Testis (tissue), 3 donors: Measurements from ENCODE around the gene HAO1. TPM values are rescaled to one million over a fixed set of nuclear protein-coding genes. Genes with fewer than 3 reads are reported as not detected.

ENCODE experiments used
- DNase-seq: peaks from one replicate; pipeline ENCODE4 v3.0.0-alpha.2; 2019
- H3K27ac ChIP-seq, 2 donors: fragments of 200-600 bp; sonication (generic); one replicate each; pipeline ENCODE4 v1.5.1; 2019
- H3K27me3 ChIP-seq: fragments of 200-600 bp; sonication (generic); one replicate; pipeline ENCODE4 v1.5.1; 2019
- H3K36me3 ChIP-seq: fragments of 200-600 bp; sonication (generic); one replicate; pipeline ENCODE4 v1.5.1; 2017; ENCODE audit warnings: low read depth; ENCODE audit errors: missing control alignments
- H3K4me1 ChIP-seq: fragments of 200-600 bp; sonication (generic); one replicate; pipeline ENCODE4 v1.5.1; 2019
- H3K4me3 ChIP-seq, 2 donors: fragments of 200-600 bp; sonication (generic); one replicate each; pipeline ENCODE4 v1.5.1; 2017 to 2019
- H3K9me3 ChIP-seq: fragments of 200-600 bp; sonication (generic); one replicate; pipeline ENCODE4 v1.5.1; 2017
- POLR2A ChIP-seq: fragments of 450-650 bp; IDR thresholded peaks from one replicate; pipeline ENCODE4 v1.6.1; 2017; ENCODE audit warnings: antibody characterized with exemption, mild to moderate bottlenecking, moderate library complexity
- WGBS, 2 donors: methylation state at CpG; one replicate each; pipeline ENCODE4 v1.1.5; 2018; 5-methylcytosine and 5-hydroxymethylcytosine counted together
- intact Hi-C: fragments of 100-400 bp; cut with DNase I; formaldehyde crosslinking; loops from one replicate; pipeline ENCODE4 v1.15.1; 2023; ENCODE audit warnings: low total_unique reads
- polyA plus RNA-seq: library from polyadenylated mRNA; stranded (reverse); fragments of 350-450 nt; fragmentation: Illumina TruSeq; extraction: RNeasy Lipid Tissue Mini Kit (QIAGEN cat#74804); gene quantifications from one replicate; pipeline ENCODE4 v1.2.3, GENCODE V29; 2014; ENCODE audit warnings: low read depth, low replicate concordance; ENCODE audit not compliant: insufficient read depth
- total RNA-seq, 2 donors: library from RNA; depleted of rRNA; stranded (reverse); fragments of >200 nt; gene quantifications; one replicate each; pipeline ENCODE4 v1.2.3, GENCODE V29; 2016
- TF ChIP-seq, protein P1 (sequence below), 3 experiments: fragments of 450-650 bp in 2 of 3; fragments of 200-600 bp in 1 of 3; sonication (generic) in 1 of 3; IDR thresholded peaks; one replicate each; pipeline ENCODE4 v1.5.1; 2016 to 2019; ENCODE audit warnings: antibody characterized with exemption in 3 of 3, mild to moderate bottlenecking in 2 of 3, moderate library complexity in 1 of 3

HAO1 gene
- total and polyA plus RNA-seq, 3 donors from 2014 or later = 0.16 TPM; not detected in 2

DNA sequence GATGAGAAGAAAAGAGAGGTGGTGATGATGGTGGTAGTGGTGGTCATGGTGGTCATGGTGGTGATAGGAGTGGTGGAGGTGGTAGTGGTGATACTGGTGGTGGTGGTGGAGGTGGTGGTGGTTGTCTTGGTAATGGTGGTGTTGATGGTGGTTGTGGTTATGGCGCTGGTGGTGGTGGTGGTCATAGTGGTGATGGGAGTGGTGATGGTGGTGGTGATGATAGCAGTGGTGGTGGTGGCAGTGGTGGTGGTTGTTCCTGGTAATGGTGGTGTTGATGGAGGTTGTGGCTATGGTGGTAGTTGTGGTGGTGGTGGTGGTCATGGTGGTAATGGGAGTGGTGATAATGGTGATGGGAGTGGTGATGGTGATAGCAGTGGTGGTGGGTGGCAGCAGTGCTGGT lies 36.8 kb downstream of the HAO1 start:
- Histone ChIP-seq H3K4me3 (no peak overlapping the region), H3K4me1 (no peaks in the 10 kb centered on the region), H3K27me3 (no peaks in the 10 kb centered on the region), H3K9me3 (no peaks in the 10 kb centered on the region), H3K36me3 (no peaks in the 10 kb centered on the region), H3K27ac (no peak overlapping the region)
- intact Hi-C loops = no loop called here
- TF ChIP-seq POLR2A = no peak
- TF ChIP-seq, protein P1, sequence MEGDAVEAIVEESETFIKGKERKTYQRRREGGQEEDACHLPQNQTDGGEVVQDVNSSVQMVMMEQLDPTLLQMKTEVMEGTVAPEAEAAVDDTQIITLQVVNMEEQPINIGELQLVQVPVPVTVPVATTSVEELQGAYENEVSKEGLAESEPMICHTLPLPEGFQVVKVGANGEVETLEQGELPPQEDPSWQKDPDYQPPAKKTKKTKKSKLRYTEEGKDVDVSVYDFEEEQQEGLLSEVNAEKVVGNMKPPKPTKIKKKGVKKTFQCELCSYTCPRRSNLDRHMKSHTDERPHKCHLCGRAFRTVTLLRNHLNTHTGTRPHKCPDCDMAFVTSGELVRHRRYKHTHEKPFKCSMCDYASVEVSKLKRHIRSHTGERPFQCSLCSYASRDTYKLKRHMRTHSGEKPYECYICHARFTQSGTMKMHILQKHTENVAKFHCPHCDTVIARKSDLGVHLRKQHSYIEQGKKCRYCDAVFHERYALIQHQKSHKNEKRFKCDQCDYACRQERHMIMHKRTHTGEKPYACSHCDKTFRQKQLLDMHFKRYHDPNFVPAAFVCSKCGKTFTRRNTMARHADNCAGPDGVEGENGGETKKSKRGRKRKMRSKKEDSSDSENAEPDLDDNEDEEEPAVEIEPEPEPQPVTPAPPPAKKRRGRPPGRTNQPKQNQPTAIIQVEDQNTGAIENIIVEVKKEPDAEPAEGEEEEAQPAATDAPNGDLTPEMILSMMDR (IDR thresholded peaks at IDR 0.05) = no peak
- WGBS, 2 donors = 92 to 100% methylated on average over 1 of the region's 1 CpG
- DNase-seq = no peak

DNA sequence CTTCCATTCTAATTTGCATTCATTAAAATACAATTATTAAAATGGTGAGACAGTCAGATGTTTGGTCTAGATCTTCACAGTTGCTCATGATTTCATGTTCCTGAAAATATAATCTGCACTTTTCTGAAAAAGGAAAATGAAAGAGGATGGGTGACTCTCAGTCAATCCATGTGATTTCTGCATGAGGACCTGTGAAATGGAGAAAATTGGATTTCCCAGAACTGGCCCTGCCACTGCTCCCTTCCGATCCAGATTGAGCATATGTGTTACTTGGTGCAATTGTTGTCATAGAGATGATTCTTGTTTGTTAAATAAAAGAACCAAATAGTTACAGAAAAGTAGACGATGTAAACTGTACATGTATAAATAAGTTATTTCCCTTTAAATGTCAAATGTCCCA lies 37.4 kb downstream of the HAO1 start:
- intact Hi-C loops = no loop called here
- 86 to 89% methylated on average over 2 of the region's 2 CpGs for WGBS, 2 donors
- no peaks in the 10 kb centered on the region for H3K4me1 ChIP-seq
- no peak for DNase-seq
- no peak overlapping the region for H3K27ac ChIP-seq
- no peak overlapping the region for H3K4me3 ChIP-seq
- H3K9me3 ChIP-seq = no peaks in the 10 kb centered on the region
- TF ChIP-seq POLR2A = no peak
- TF ChIP-seq, protein P1 (IDR thresholded peaks at IDR 0.05) = no peak
- H3K36me3 ChIP-seq = no peaks in the 10 kb centered on the region
- no peaks in the 10 kb centered on the region for H3K27me3 ChIP-seq

DNA sequence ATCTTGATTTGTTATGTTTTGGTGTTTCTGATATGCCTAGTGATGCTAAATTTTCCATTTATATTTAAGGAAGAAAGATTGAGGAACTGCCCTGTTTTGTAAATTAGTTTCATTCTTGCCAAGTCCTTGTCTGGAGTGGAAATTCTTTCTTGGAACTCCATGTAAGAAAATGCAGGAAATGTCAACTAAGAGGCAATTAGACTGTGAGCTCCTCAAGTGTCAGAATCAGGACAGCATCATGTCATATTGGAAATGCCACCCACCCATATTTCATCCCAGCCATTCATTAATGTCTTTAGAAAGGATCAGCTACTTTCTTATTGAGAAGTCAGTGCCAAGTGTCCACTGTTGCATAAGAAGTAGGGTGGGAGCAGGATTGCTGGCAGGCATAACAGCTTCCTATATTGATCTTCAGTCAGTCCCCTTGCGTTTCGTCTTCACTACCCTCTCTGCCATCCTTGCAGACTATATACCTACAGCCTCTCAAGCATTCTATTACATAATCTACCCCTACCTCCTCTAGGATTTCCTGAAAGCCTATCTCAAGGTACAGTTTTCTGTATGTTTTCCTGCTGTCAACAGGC lies 42.4 kb downstream of the HAO1 start:
- intact Hi-C loops = no loop called here
- no peaks in the 10 kb centered on the region for H3K27me3 ChIP-seq
- no peaks in the 10 kb centered on the region for H3K9me3 ChIP-seq
- H3K4me1 ChIP-seq = no peaks in the 10 kb centered on the region
- WGBS, 2 donors = 83% methylated on average over 2 of the region's 2 CpGs
- no peak overlapping the region for H3K4me3 ChIP-seq
- TF ChIP-seq, protein P1 (IDR thresholded peaks at IDR 0.05) = no peak
- TF ChIP-seq POLR2A = no peak
- DNase-seq = no peak
- no peaks in the 10 kb centered on the region for H3K36me3 ChIP-seq
- no peak overlapping the region for H3K27ac ChIP-seq

DNA sequence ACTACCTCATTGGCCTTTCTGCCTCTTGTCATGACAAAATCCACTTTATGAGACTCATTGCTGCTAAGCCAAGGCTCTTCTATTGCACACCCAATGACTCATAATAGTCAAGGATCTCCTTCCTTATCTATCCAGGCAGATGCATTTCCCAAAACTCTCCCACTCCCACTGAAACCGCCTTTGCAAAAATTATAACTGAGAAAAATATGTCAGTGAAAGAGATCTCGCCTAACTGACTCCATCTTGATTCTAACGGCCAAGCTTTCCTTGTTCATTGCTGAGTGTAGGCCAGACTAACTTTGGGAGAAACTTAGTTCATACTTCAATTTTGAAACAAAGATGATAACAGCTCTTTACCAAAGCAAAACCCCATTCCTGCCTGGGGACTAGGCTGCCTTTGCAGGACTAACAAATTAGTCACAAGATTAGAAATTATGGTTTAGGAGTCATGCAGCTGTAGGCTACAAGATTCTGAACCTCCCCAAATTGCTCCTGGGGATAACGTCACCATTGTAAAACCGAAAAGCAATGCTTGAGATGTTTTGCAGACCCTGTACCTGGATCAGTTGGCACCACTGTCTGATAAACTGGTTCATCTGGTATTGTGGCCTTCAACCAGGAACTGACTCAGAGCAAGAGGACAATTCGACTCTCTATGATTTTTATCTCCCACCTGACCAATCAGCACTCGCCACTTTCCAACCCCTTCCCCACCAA lies 47.1 kb downstream of the HAO1 start:
- intact Hi-C loops = no loop called here
- no peak for TF ChIP-seq POLR2A
- TF ChIP-seq, protein P1 (IDR thresholded peaks at IDR 0.05) = no peak
- Histone ChIP-seq H3K27ac (no peak overlapping the region), H3K4me1 (no peaks in the 10 kb centered on the region), H3K36me3 (no peaks in the 10 kb centered on the region), H3K4me3 (no peak overlapping the region), H3K27me3 (no peaks in the 10 kb centered on the region), H3K9me3 (no peaks in the 10 kb centered on the region)
- WGBS, 2 donors = 86 to 90% methylated on average over 7 of the region's 7 CpGs
- DNase-seq = no peak

DNA sequence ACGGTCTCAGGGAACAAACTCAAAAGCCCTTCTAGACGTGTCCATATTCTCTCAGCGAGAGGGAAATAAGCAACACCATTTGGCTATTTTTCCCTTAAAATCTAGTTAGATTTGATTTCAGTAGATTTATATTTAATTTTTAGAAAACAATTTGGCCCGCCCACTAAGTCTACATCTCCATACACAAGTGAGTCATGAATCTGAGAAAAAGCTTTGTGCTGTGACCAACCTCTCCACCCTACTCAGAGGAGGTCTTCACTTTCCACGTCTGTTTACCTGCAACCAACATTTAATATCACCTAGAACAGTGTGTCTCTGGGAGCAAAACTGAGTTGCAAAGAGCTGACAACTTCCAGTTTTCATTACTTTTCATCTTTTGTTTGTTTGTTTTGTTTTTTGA lies 48.6 kb downstream of the HAO1 start:
- TF ChIP-seq, protein P1 (IDR thresholded peaks at IDR 0.05) = no peak
- no peak for TF ChIP-seq POLR2A
- intact Hi-C loops = no loop called here
- WGBS, 2 donors = 88 to 93% methylated on average over 5 of the region's 5 CpGs

More for the DNA sequence above, 48.6 kb downstream of the HAO1 start:
- no peaks in the 10 kb centered on the region for H3K36me3 ChIP-seq
- H3K27ac ChIP-seq = no peak overlapping the region
- H3K9me3 ChIP-seq = no peaks in the 10 kb centered on the region
- H3K4me3 ChIP-seq = no peak overlapping the region
- H3K4me1 ChIP-seq = no peaks in the 10 kb centered on the region
- no peaks in the 10 kb centered on the region for H3K27me3 ChIP-seq
- no peak for DNase-seq
